H1 (cell line): ENCODE data around the gene KCNK13. TPM values are rescaled to one million over a fixed set of nuclear protein-coding genes. Genes with fewer than 3 reads are reported as not detected.

Experiments
- CHD1 ChIP-seq: IDR thresholded peaks from 2 replicates; pipeline ENCODE4 v1.6.1; 2012; ENCODE audit warnings: low read depth, low read length, improper control_type of control experiment
- CHD2 ChIP-seq: IDR thresholded peaks from 2 replicates; pipeline ENCODE4 v1.6.1; 2012; ENCODE audit warnings: low read length, improper control_type of control experiment
- HDAC2 ChIP-seq, 2 experiments: fragments of 300-600 bp in 1 of 2; sonication (generic) in 1 of 2; IDR thresholded peaks; 2 replicates each; pipeline ENCODE4 v1.6.1; 2011 to 2012; ENCODE audit warnings: low read depth in 2 of 2, low read length in 2 of 2, mild to moderate bottlenecking in 2 of 2, moderate library complexity in 2 of 2, borderline replicate concordance in 1 of 2, inconsistent platforms in 1 of 2
- POU5F1 ChIP-seq: IDR thresholded peaks from 2 replicates; pipeline ENCODE4 v1.6.1; 2011; ENCODE audit warnings: low read depth, mild to moderate bottlenecking, low read length, moderate library complexity
- RFX5 ChIP-seq: IDR thresholded peaks from 2 replicates; pipeline ENCODE4 v1.6.1; 2011; ENCODE audit warnings: low read depth, low read length, improper control_type of control experiment, borderline replicate concordance
- TEAD4 ChIP-seq: IDR thresholded peaks from 2 replicates; pipeline ENCODE4 v1.6.1; 2012; ENCODE audit warnings: low read depth, low read length, inconsistent platforms, mixed read lengths
- polyA plus RNA-seq, 7 experiments: library from polyadenylated mRNA; depleted of rRNA in 3 of 7; stranded (reverse) in 5 of 7; unstranded in 2 of 7; fragments of >200 nt in 5 of 7; fragments of 200-250 nt in 2 of 7; gene quantifications; 1 replicate in 5 of 7; 2 replicates in 1 of 7; 4 replicates in 1 of 7; pipeline versions ENCODE4 v1.2.1 to v1.2.3, GENCODE V29; 2011 to 2013; ENCODE audit warnings: missing spikeins in 2 of 7, mixed read lengths in 2 of 7
- total RNA-seq: library from RNA; stranded (reverse); fragmentation: NEBNext Ultra II Directional; extraction: Animal tissue kit (Norgen Biotek cat#: 25700); gene quantifications from 2 replicates; pipeline ENCODE4 v1.2.1, GENCODE V29; 2021

KCNK13 gene
- total and polyA plus RNA-seq, 2 of the 8 experiments (the other 6 are each of a cell fraction or from before 2014, with no cell fraction given) = 0.39 to 0.48 TPM

DNA sequence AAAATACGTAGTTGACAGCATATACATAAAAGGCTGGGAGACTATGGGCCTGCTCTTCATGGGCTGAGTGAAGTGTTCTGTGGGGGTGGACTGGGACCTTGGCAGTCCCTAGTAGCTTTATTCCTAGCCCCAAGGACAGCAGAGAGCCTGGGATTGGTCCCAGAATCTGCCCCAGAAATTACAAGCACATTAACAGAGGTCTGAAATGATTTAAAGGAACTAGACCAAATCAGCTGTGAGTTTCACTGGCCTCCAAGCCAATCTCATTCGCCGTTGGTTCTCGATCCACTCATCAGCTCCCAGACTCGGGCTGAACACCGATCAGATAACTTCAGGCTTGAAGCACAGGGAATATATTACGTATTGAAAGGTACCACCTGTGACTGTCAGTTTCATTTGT is 117.6 kb downstream of the KCNK13 start (continued):
- TF ChIP-seq TEAD4 = no peak
- TF ChIP-seq CHD1 = no peak
- TF ChIP-seq HDAC2 (IDR thresholded peaks at IDR 0.05; ENCODE audit: borderline replicate concordance in 1 of 2, low read depth in 2 of 2, low read length in 2 of 2) = no peak
- no peak for TF ChIP-seq POU5F1
- TF ChIP-seq RFX5 = no peak
- TF ChIP-seq CHD2 = no peak
